ENCODE measurements around the gene PSAPL1.

GRCh38 chr4:7457201-7458065 is 22.7 kb upstream of the PSAPL1 start:
- TF ChIP-seq SUZ12 (IDR thresholded peaks at IDR 0.05; ENCODE audit: extremely low read depth, insufficient read depth, insufficient read length) = no peak
- no peak for TF ChIP-seq YY1 (IDR thresholded peaks at IDR 0.05; ENCODE audit: insufficient read depth, insufficient read length)
- no peak for TF ChIP-seq ZNF274 (IDR thresholded peaks at IDR 0.05; ENCODE audit: low read depth, low read length)
